Stimulated activated CD4-positive, alpha-beta T cell treated with anti-CD3 and anti-CD28 coated beads, Interleukin-1b, Interleukin-23, amount 100 ng/mL, for 4 hours (primary cell): ENCODE results near the gene LCTL.
"Not testable (repeated sequence)": the region's sequence is repeated elsewhere in the genome, so short reads cannot be mapped to it uniquely, and the experiment has no call there.

ENCODE experiments used
- DNase-seq, 2 donors: peaks; one replicate each; pipeline ENCODE4 v3.0.0-alpha.2; 2020; ENCODE audit warnings: low read depth in 2 of 2

LCTL gene

DNA sequence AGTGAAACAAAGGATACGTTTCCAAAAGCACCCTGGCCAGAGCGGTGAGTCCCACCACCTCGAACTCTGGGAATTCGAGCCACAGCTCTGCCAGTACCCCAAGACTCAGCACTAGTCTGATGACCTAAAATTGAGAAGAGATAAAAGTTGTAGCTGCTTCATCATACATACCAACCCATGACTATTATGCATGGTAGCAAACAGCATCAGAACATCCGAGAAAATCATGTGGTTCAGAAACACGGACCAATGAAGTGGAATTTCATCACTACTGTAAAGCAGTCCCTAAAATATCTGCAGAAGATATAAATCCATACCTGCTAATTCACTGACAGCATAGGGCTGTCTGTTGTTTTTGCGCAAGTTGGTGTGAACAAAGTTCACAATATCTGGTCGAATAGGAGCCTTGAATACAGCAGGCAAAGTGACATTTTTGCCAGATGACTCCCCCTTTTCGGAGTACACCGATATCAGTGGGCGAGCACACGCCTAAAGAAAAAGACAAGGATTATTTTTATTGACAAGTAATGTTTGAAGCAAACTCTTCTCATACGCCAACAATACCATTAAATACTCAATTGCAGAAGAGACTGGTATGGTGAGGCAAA lies 62.7 kb downstream of the LCTL start:
- not testable (repeated sequence) for DNase-seq

- DNase-seq = no peak
Measured at GRCh38 chr15:66502491-66502890, 63.3 kb downstream of the LCTL start.

DNA sequence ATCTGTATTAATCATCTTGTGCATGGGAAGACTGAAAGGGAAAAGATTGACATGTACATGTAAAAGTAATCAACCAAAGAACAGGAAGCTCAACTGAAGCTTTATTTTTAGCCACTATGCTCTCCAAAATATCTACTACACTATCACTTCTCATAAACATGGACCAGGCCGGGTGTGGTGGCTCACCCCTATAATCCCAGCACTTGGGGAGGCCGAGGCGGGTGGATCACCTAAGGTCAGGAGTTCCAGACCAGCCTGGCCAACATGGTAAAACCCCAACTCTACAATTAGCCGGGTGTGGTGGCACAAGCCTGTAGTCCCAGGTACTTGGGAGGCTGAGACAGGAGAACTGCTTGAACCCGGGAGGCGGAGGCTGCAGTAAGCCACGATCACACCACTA lies 65.5 kb downstream of the LCTL start:
- DNase-seq = not testable (repeated sequence)

- DNase-seq = no peak
Measured at GRCh38 chr15:66498501-66499386, 67.1 kb downstream of the LCTL start.
